OCI-LY7 (cell line): ENCODE measurements around the gene GBA3. TPM values are rescaled to one million over a fixed set of nuclear protein-coding genes. Genes with fewer than 3 reads are reported as not detected.

Source experiments
- BruUV-seq: library from RNA; stranded (reverse); fragments of 400-500 nt; replicated peaks from 2 replicates; lab custom pipeline; 2021; lab: Mats Ljungman, UMichigan
- CTCF ChIA-PET: fragments of 300-600 bp; sonication (Branson Sonifier 250); formaldehyde crosslinking; loops from one replicate; lab custom pipeline; 2022; ENCODE audit warnings: antibody characterized with exemption; ENCODE audit not compliant: unreplicated experiment; lab: Charles Lee
- POLR2A ChIA-PET: fragments of 300-600 bp; sonication (Branson Sonifier 250); formaldehyde crosslinking; loops from one replicate; lab custom pipeline; 2022; ENCODE audit warnings: antibody characterized with exemption; lab: Charles Lee
- DNase-seq: peaks from one replicate; pipeline ENCODE4 v3.0.0-alpha.2; 2015; ENCODE audit warnings: low spot score
- H2AFZ ChIP-seq: fragments of 200-600 bp; sonication (generic), shearing (Covaris generic); 2 replicates; pipeline ENCODE4 v1.6.1; 2014; ENCODE audit warnings: mild to moderate bottlenecking, antibody characterized with exemption, low read length, moderate library complexity
- H3K27ac ChIP-seq: fragments of 200-600 bp; sonication (generic); 2 replicates; pipeline ENCODE4 v1.5.1; 2014; ENCODE audit warnings: mixed run types, low read depth, mild to moderate bottlenecking, moderate library complexity, low read length, inconsistent platforms; ENCODE audit not compliant: poor library complexity, severe bottlenecking
- H3K36me3 ChIP-seq: fragments of 200-600 bp; sonication (generic); 2 replicates; pipeline ENCODE4 v1.6.1; 2014; ENCODE audit warnings: mild to moderate bottlenecking, antibody characterized with exemption, low read length, moderate library complexity, mixed read lengths; ENCODE audit not compliant: insufficient read depth
- H3K4me1 ChIP-seq: fragments of 200-600 bp; sonication (generic); 2 replicates; pipeline ENCODE4 v1.5.1; 2014; ENCODE audit warnings: mild to moderate bottlenecking, low read length; ENCODE audit not compliant: insufficient read depth, poor library complexity, severe bottlenecking
- H3K4me2 ChIP-seq: fragments of 200-600 bp; sonication (generic); 2 replicates; pipeline ENCODE4 v1.6.1; 2014; ENCODE audit warnings: mild to moderate bottlenecking, low read length
- H3K4me3 ChIP-seq: fragments of 200-600 bp; sonication (generic); 2 replicates; pipeline ENCODE4 v1.5.1; 2014; ENCODE audit warnings: mild to moderate bottlenecking, low read depth, low read length; ENCODE audit not compliant: poor library complexity, severe bottlenecking
- H3K79me2 ChIP-seq: fragments of 200-600 bp; sonication (generic); 2 replicates; pipeline ENCODE4 v1.6.1; 2016; ENCODE audit warnings: low read depth, mild to moderate bottlenecking, low read length, moderate library complexity, mixed read lengths; ENCODE audit not compliant: insufficient read depth
- H3K9me2 ChIP-seq: fragments of 200-600 bp; sonication (generic); 2 replicates; pipeline ENCODE4 v1.6.1; 2016; ENCODE audit warnings: mild to moderate bottlenecking, low read length, mixed read lengths; ENCODE audit not compliant: insufficient read depth
- H3K9me3 ChIP-seq: fragments of 200-600 bp; sonication (generic); 2 replicates; pipeline ENCODE4 v1.6.1; 2014; ENCODE audit warnings: mild to moderate bottlenecking, mixed run types, low read length, mixed read lengths
- H4K20me1 ChIP-seq: fragments of 200-600 bp; sonication (generic); 2 replicates; pipeline ENCODE4 v1.6.1; 2014; ENCODE audit warnings: mild to moderate bottlenecking, antibody characterized with exemption, low read length, moderate library complexity, mixed read lengths; ENCODE audit not compliant: insufficient read depth
- CTCF ChIP-seq: fragments of 200-600 bp; sonication (generic); conservative IDR thresholded peaks from 2 replicates; pipeline ENCODE4 v1.5.1; 2014; ENCODE audit warnings: mild to moderate bottlenecking, antibody characterized with exemption, low read length, moderate library complexity, mixed read lengths
- EZH2phosphoT487 ChIP-seq: fragments of 200-600 bp; sonication (generic); IDR thresholded peaks from 2 replicates; pipeline ENCODE4 v1.6.1; 2018; ENCODE audit warnings: low read depth, borderline replicate concordance, mild to moderate bottlenecking, mixed run types, antibody characterized with exemption, low read length, moderate library complexity, mixed read lengths
- intact Hi-C: fragments of 100-400 bp; cut with micrococcal nuclease; formaldehyde crosslinking; loops from one replicate; pipeline ENCODE4 v1.10.0; 2022; ENCODE audit not compliant: unreplicated experiment
- total RNA-seq, 2 experiments: library from RNA; depleted of rRNA in 1 of 2; stranded (reverse); fragments of >200 nt in 1 of 2; shearing (Covaris generic) in 1 of 2; gene quantifications; 2 replicates each; pipeline ENCODE4 v1.2.3, GENCODE V29; 2014 to 2022

Gene GBA3
- total RNA-seq, 2 experiments from 2014 or later, result not detected

- H3K27ac ChIP-seq, result no peak overlapping the region
- no peak for TF ChIP-seq CTCF
- no peak for TF ChIP-seq EZH2phosphoT487
- no peaks in the 10 kb centered on the region for H3K9me3 ChIP-seq
- H4K20me1 ChIP-seq, result no peaks in the 10 kb centered on the region
- ChIA-PET POLR2A (interaction anchor here (0.6 kb wide), 1 partner anchor 237 kb away, joined by 4 read pairs; no protein-coding TSS in a partner anchor), CTCF (no interaction called here)
- H3K4me2 ChIP-seq, result no peak overlapping the region
- intact Hi-C loops, result no loop called here
- BruUV-seq, result no TSS peak
- no peaks in the 10 kb centered on the region for H3K9me2 ChIP-seq
- no peak overlapping the region for H2AFZ ChIP-seq
- H3K36me3 ChIP-seq, result no peaks in the 10 kb centered on the region
- DNase-seq, result no peak
- H3K4me1 ChIP-seq, result no peaks in the 10 kb centered on the region
- H3K4me3 ChIP-seq, result no peak overlapping the region
- no peaks in the 10 kb centered on the region for H3K79me2 ChIP-seq
Measured at GRCh38 chr4:22676063-22676462, 16.7 kb upstream of the GBA3 start.

- no peak overlapping the region for H3K4me2 ChIP-seq
- ChIA-PET CTCF (no interaction called here), POLR2A (no interaction called here)
- DNase-seq, result no peak
- H3K27ac ChIP-seq, result no peak overlapping the region
- no peaks in the 10 kb centered on the region for H3K9me3 ChIP-seq
- TF ChIP-seq EZH2phosphoT487 (no peak), CTCF (no peak)
- no peaks in the 10 kb centered on the region for H3K4me1 ChIP-seq
- H3K9me2 ChIP-seq, result no peaks in the 10 kb centered on the region
- no peaks in the 10 kb centered on the region for H4K20me1 ChIP-seq
- H3K79me2 ChIP-seq, result no peaks in the 10 kb centered on the region
- H2AFZ ChIP-seq, result no peak overlapping the region
- no peak overlapping the region for H3K4me3 ChIP-seq
- intact Hi-C loops, result no loop called here
- no peaks in the 10 kb centered on the region for H3K36me3 ChIP-seq
- no TSS peak for BruUV-seq
Measured at GRCh38 chr4:22677780-22678179, 15.0 kb upstream of the GBA3 start.

GRCh38 chr4:22678940-22679854 lies 13.5 kb upstream of the GBA3 start:
- Histone ChIP-seq H4K20me1 (no peaks in the 10 kb centered on the region), H3K36me3 (no peaks in the 10 kb centered on the region), H2AFZ (no peak overlapping the region), H3K9me3 (no peaks in the 10 kb centered on the region), H3K9me2 (no peaks in the 10 kb centered on the region), H3K4me1 (no peaks in the 10 kb centered on the region), H3K79me2 (no peaks in the 10 kb centered on the region), H3K27ac (no peak overlapping the region), H3K4me3 (no peak overlapping the region), H3K4me2 (no peak overlapping the region)
- no peak for TF ChIP-seq EZH2phosphoT487
- no peak for TF ChIP-seq CTCF
- ChIA-PET POLR2A (interaction anchor here (0.6 kb wide), 1 partner anchor 202 kb away, joined by 3 read pairs; no protein-coding TSS in a partner anchor), CTCF (no interaction called here)
- intact Hi-C loops, result no loop called here
- DNase-seq, result no peak
- no TSS peak for BruUV-seq
